Measurements from ENCODE around the gene FAM167B.

Gene FAM167B

DNA sequence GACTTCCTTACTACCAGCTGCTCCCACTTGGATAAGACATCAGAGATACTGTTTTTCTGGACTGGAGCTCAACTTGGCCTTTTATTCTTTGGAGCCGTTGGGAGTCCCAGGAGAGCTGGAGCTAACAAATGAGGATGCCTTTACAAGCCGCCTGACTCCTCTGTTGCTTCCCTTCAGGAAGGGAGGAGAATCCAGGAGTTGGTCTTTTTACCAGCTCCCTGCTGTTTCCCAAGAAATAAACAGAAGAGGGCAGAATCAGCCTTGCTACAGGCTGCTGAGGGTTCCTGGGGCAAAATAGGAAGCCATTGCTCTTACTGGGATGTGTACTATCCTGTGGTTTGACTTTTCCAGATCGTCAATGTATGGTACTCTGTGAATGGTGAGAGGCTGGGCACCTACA is 23.3 kb upstream of the FAM167B start:
- no peak for DNase-seq (ENCODE audit: low read depth)

DNA sequence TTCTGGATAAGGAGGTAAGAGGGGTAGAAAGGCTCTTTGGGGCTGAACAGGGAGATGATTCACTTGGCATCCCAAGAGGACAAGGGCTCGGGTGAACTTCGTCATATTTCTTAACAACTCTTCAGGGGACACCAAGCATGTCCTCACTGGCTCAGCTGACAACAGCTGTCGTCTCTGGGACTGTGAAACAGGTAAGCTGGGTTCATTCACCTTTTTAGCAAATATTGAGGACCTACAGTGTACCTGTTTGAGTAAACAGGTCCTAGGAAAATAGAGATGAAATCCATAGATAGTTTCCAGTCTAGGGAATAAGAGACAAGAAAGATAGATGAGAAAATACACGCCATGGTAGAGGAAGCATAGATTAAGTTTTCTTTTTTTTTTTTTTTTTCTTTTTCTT is 22.7 kb upstream of the FAM167B start:
- no peak for DNase-seq (ENCODE audit: low read depth)

DNA sequence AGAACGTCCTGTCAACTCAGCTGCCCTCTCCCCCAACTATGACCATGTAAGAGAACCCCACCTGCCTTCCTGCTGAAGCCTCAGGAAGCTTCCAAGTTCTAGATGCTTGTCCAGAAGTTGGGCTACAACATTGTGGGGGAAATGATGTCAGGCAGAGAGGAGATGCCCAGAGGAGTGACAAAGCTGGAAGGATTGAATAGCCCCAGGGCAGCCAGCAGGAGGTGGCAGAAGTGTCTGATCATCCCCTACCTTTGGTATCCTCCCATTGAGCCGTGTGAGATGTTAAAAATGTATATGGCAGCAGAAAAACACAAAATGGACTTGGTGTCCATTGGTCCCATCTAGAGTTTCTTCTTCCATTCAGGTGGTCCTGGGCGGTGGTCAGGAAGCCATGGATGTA is 18.3 kb upstream of the FAM167B start:
- DNase-seq (ENCODE audit: low read depth), result no peak

DNA sequence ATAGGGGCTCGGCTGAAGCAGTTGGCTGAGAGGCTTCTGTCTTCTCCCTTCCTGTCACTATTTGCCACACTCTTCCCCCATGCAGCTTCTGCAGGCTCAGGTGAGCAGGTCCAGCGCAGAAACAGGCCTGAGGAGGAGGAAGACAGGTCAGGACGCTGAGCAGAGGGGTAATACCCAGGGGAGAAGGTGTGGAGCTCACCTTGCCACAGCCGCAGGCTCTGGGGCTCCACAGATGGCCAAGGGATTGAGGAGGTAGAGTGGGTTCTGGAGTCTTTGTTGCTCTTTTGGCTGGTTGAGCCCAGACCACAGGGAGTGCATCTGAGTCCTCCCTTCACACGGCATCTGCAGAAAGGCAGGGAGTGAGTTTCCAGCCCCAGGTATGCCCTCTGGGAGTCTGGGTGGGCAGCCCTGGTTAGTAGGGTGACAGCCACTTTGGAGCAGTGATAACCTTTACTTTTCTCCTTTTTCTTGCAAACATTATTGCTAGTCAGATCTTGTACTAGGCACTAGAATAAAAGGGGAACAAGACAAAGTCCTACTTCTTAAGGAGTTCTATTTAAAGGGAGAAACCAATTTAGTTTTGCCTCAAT is 15.1 kb upstream of the FAM167B start:
- no peak for DNase-seq (ENCODE audit: low read depth)

DNA sequence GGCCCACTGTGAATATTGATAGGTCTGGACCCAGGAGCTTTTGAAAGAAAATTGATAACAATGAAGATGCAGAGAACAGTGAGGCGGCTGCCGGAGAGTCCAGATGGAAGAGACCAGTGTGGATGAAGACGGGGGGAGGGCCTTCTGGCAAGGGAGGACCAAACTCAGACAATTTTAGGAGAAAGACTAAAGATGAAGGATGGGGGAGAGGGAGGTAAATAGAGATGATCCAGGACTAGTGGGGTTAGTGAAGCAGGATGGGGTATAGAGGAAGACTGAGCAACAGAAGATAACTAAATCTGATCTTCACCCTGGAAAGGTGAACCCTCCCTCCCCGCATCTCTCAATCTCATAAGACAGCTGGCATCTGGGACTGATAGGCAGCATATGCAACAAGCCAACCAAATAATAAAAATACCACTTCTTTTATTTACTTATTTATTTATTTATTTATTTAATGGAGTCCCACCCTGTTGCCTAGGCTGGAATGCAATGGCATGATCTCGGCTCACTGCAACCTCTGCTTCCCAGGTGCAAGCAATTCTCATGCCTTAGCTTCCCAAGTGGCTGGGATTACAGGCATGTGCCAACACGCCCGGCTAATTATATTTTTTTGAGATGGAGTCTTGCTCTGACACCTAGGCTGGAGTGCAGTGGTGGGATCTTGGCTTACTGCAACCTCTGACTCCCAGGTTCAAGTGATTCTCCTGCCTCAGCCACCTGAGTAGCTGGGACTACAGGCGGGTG is 14.3 kb upstream of the FAM167B start:
- no peak for DNase-seq (ENCODE audit: low read depth)

DNA sequence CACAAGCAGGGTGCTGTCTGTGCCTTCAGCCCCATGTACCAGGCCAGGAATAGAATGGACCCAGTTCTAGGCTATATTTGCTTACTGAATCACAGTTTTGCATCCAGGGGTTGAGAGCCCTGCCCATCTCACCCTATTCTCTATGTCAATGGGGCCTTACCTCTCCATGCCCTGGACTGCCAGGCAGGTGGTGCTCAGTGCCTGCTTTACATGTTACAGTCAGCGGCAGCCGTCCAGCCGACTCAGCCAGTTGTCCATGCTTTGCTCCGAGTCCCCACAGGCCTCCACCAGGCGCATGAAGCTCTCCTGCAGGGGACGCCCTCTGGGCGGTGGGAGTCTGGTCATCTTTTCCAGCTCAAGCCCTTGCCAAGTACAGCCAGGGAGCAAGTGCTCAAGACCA is 12.2 kb upstream of the FAM167B start:
- no peak for DNase-seq (ENCODE audit: low read depth)

DNA sequence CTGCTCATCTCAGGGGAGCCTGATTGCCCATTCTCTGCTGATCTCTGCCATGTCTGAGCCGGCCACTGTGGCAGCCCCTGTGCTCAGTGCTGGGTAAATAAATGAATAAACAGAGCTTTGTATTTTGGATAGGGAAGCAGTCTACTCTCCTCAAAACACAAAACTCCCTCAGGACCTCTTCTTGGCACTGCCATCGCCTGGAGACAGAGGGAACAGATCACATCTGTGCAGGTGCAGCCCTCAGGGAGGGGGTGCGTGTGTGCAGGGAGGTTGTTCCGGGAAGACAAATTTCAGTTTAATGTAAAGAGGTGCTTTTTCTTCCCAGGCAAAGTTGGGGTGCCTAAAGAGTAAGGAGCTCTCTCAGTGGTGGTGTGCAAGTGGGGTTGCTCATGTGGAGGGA is 7.7 kb upstream of the FAM167B start:
- DNase-seq (ENCODE audit: low read depth), result no peak

DNA sequence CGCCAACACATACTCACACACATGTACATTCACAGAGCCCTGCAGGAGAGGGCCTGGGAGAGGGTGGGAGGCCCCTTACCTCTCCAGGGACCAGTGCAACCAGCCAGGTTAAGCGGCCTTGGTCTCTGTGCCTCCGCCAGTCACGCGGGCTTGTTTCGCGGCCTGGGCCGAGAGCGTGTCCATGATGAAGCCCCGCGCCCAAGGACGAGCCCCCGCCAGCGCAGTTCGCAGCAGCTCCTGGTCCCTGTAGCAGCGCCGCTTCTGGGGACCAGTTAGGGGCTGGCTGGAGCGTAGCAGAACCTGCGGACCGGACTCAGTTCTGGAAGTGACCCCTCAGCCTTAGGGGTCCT is 7.3 kb upstream of the FAM167B start:
- no peak for DNase-seq (ENCODE audit: low read depth)

DNA sequence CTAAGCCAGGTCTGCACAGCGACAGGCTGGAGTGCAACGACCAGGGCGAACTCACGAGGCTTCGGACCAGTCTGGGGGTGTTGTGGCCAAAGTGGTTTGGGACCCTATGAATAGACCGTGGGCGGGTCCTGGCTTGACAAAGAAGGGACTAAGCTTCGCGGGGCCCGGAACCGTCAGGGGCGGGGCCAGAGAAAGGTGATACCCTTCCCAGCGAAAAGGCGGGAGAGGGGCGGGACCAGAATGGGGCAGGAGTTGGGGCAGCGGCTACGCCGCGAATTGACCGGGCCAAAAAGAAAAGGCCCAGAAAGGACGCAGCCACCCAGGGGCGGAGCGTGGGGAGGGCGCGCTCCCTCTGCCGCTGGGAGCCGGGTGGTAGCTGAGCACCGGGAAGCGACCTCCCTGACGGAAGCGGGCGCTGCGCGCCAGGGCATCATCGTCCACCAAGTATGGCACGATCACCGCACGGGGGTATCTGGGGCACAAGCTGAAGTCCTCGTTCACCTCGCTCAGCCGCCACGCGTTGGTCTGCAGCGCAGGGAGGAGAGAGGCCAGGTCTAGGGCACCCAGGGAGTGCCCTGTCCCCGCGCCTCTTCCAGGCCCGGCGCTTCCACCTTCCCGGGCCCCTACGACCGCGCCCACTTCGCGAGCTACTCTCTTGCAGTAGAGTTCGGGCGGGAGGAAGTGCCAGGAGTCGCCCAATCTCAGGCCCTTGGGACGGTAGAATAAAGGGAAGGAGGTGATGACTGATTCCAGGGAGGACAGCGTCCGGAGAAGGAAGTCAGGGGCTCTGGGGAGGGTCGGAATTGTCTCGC is 6.7 kb upstream of the FAM167B start:
- DNase-seq (ENCODE audit: low read depth), result no peak

DNA sequence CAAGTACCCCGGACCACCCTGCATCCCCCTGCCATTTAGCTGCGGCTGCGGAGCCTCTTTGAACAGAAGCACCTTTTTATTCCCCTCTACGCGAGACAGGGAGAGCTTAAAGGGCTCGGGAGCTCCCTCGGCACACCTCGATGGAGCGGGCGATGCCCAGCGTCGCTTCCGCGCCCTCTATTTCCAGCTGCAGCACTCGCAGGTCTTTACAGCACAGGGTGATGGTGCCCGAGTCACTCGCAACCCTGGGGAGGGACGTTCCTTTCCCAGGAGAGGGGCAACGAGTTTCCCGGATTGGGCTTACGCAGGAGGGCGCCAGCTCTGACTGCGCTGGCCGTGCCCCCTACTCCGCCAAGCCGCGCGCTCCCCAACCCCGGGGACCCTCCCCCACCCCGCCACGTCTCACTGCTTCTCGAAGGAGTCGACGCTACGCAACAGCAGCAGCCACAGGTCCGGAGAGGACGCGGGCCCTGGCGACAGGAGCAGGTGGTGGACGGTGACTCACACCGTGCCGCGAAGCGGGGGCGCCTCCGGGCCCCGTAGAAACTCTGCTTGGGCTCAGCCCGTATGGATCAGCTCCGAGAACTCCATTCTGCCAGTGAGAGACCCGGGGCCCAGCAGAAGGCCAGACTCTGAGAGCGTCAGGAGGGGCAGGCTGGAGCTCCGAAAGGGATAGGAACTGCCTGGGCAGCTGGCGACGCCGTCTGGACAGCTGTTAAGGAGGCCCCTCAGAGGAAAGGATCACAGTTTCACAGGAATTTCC is 5.8 kb upstream of the FAM167B start:
- no peak for DNase-seq (ENCODE audit: low read depth)

DNA sequence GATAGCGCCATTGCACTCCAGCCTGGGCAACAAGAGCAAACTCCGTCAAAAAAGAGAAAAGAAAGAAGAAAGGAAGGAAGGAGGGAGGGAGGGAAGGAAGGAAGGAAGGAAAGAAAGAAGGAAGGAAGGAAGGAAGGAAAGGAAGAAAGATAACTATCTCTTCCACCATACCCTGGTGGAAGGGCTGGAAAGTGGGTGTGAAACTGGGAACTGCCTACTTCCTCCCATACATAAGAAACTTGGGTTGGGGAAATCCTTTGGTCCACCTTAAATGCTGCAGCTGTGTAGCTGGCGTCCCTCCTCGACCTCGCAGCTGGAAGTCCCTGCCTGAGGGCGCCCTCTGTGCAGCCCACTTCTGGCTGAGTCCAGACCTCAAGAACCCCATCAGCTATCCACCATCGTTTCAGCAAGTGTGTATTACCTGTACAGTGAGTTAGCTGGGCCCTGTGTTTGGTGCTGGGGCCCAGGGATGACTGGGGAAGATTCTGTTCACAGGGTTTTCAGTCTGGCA is 4.6 kb upstream of the FAM167B start:
- DNase-seq (ENCODE audit: low read depth), result no peak

DNA sequence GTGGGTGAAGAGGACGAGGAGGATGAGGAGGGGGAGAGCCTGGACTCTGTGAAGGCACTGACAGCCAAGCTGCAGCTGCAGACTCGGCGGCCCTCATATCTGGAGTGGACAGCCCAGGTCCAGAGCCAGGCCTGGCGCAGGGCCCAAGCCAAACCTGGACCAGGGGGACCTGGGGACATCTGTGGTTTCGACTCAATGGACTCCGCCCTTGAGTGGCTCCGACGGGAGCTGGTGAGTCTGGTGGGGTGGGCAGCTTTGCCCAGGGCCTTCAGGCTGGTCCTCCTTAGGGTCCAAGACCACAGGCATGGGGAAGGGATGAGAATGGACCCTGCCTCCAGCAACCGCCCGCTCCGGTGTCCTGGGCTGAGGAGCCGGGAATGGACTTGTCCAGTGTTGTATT is 430 bp downstream of the FAM167B start:
- no peak for DNase-seq (ENCODE audit: low read depth)

DNA sequence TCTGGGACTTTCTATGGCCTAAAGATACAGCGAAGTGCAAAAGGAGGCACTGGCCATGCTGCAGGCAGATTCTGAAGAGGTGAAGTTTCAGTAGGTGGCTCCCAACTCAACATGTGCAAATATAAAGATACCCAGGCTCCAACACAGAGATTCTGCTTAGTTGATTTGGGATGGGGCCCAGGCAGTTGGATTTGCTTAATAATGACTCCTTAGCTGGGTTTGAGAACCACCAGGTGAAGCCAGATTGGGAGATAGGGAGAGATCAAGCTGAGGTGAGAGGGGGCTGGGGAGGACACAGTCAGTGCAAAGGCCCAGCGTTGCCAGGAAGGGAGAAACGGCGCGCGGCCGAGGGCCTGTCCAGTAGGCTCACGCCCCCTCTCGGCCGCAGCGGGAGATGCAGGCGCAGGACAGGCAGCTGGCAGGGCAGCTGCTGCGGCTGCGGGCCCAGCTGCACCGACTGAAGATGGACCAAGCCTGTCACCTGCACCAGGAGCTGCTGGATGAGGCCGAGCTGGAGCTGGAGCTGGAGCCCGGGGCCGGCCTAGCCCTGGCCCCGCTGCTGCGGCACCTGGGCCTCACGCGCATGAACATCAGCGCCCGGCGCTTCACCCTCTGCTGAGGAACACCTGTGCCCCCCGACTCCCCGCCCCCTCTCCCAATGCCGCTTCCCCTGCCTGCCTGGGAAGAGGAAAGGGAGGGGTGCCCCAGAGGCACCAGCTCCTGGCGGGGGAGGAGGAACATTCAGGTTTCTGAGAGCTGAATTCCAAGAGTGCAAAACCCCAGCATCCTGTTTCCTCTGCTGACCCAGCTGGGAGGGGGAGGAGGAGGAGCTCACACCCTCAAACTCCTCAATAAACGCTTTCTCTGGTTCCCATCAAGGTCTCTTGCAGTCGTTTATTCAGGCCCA is 1.2 kb downstream of the FAM167B start:
- DNase-seq (ENCODE audit: low read depth), result peak; percentile 81

DNA sequence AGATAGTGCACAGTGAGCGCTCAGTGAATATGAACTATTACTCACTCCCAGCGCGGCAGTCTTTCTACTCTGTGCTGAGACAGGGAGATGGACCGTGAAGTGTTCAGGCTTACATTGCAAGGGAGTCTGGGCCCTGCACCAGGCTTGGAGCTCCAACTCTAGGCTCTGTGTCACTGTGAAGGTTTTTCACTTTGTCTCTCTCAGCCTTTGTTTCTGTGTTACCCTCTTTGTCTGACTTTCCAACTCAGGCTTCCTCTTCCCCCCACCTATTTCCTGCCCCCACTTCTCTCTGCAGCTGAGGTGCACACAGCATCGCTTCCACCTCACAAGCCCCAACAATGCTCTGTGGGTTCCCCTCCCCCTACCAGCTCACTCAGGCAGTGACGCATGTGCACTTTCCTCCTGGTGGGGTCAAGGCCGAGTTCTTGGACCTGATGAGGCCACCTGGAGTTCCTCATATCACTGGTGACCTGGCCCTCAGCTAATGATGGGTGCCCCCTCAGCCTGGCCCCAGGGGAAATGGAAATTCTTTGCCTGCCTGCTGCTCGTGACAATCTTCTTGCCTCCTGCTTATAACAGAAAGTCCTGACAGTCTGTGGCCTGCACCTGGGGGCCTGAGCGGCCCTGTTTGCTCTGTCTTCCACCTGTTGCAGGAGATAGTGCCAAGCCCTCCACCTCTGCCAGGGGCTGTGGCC is 3.0 kb downstream of the FAM167B start:
- DNase-seq (ENCODE audit: low read depth), result peak; percentile 69

DNA sequence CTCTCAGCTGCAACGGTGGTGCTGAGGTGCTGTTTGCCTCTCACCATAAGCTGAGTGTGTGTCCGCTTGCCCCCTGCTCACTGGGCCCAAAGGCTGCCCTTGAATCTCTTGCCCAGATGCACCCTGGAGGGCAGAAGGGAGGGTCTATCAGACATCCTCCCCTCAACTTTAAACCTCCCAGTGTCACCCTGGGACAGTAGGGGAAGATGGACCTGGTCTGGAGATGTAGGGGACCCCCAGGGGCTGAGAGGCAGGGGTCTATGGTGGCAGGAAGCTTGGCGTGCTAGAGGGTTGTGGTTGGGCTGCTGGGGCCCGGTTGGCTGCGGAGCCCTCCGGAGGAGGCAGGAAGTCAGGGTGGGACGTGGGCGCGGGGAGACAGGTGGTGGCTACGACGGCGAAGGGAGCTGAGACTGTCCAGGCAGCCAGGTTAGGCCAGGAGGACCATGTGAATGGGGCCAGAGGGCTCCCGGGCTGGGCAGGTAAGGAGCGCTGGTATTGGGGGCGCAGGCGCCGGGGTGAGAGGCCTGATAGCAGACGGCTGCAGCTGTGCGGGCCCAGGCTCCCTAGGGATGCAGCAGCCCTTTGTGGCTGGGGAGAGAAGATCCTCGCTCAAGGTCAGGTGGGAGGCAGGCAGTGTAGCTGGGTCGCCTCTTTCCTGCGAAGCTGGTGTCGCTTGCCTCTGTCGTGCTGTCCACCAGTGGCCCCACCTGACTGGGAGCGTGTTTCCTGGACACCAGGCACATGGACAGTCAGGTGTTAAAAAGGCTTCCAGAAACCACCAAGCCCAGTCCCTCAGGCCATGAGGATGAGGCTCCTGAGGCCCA is 4.1 kb downstream of the FAM167B start, which contains the start of gene LCK:
Gene LCK (plus strand): TSS at position 373 of the 824 bp plus-strand sequence. CDS start 23,065 bp downstream, outside the sequence.
- DNase-seq (ENCODE audit: low read depth), result peak; percentile 76

DNA sequence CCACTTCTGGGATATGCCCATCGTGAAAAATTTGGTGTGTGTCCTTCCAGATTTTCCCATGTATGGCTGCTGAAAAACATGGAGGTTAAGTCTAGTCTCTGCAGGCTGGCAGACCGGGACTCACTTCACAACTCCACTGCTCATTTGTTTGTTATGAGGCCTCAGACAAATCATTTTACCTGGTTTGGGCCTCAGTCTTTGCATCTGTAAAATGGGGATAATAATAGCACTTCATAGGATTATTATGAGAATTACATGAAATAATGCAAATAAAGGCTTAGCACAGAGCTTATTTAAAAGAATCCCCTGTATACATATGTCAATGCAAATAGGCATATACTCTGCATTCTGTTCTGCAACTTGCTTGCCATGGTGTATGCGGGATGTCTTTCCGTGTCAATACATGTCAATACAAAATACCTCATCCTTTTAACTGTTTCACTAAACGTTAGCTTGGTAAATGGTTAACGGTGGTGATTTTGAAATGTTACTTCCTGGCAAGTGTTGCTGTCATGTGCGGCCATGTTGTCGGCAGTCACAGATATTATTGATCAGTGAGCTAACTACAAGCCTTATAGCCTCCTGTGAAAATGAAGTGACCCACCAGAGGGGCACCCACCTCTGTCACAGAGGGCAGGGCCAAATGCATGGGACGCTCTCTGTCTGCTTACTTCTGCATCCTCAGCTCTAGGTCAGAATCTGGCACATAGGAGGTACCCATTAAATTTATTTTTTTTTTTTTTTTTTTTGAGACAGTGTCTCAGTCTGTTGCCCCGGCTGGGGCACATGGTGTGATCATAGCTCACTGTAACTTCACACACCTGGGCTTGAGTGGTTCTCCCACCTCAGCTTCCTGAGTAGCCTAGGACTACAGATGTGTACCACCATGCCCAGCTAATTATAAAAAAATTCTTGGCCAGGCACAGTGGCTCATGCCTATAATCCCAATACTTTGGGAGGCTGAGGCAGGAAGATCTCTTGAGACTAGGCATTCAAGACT is 8.3 kb downstream of the FAM167B start:
- DNase-seq (ENCODE audit: low read depth), result no peak

DNA sequence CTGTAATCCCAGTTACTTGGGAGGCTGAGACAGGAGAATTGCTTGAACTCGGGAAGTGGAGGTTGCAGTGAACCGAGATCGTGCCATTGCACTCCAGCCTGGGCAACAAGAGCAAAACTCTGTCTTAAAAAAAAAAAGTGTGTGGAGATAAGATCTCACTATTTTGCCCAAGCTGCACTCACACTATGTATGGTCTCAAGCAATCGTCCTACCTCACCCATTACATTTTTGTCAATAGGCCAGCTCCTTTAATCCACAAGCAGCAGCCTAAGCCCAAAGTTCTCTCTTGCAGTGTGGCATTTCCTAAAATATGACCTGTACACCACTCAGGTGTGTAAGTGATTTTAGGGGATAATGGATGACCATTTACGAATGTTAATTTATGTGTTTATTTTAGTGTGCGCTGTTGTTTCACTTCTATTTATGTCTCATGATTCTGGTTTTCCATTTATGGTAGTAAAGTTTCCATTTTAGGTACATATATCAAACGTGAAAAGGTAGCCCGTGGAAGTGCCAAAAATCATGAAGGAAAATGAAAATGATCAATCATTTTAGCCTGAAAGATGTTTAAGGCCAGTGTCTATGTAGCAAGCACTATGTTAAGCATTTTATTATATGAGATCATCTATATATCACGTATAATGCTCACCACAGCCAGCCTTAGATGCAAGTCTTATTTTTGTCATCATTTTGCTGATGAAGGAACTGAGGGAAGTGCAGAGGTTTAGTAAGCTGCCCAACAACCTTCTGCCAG is 9.6 kb downstream of the FAM167B start:
- no peak for DNase-seq (ENCODE audit: low read depth)

DNA sequence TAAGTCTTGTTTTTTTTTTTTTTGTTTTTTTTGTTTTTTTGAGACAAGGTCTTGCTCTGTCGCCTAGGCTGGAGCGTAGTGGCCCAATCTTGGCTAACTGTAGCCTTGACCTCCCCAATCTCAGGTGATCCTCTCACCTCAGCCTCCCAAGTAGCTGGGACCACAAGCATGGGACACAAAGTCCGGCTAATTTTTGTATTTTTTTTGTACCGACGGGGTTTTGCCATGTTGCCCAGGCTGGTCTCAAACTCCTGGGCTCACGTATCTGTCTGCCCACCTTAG is 10.1 kb downstream of the FAM167B start:
- DNase-seq (ENCODE audit: low read depth), result no peak
